KMS-11 (cell line): Measurements from ENCODE around the gene METTL15.
"Not testable (repeated sequence)": the region's sequence is repeated elsewhere in the genome, so short reads cannot be mapped to it uniquely, and the experiment has no call there.

Experiments used
- H2AFZ ChIP-seq: fragments of 200-600 bp; sonication (generic); 2 replicates; pipeline ENCODE4 v1.6.1; 2016; ENCODE audit warnings: antibody characterized with exemption, mixed run types, low read depth
- H3K27ac ChIP-seq: fragments of 200-600 bp; sonication (generic); 2 replicates; pipeline ENCODE4 v1.6.1; 2016; ENCODE audit warnings: mild to moderate bottlenecking, mixed run types
- H3K27me3 ChIP-seq: fragments of 200-600 bp; sonication (generic); 2 replicates; pipeline ENCODE4 v1.6.1; 2017; ENCODE audit warnings: mild to moderate bottlenecking, low read depth, mixed run types, moderate library complexity; ENCODE audit not compliant: insufficient read depth
- H3K36me3 ChIP-seq: fragments of 200-600 bp; sonication (generic); 2 replicates; pipeline ENCODE4 v1.6.1; 2017; ENCODE audit warnings: mild to moderate bottlenecking, mixed run types; ENCODE audit not compliant: insufficient read depth
- H3K4me1 ChIP-seq: fragments of 200-600 bp; sonication (generic); 2 replicates; pipeline ENCODE4 v1.6.1; 2016; ENCODE audit warnings: mild to moderate bottlenecking, low read depth, mixed run types; ENCODE audit not compliant: poor library complexity, severe bottlenecking
- H3K4me2 ChIP-seq: fragments of 200-600 bp; sonication (generic); 2 replicates; pipeline ENCODE4 v1.7.0; 2016; ENCODE audit warnings: mild to moderate bottlenecking, mixed run types
- H3K4me3 ChIP-seq: fragments of 200-600 bp; sonication (generic); IDR thresholded peaks from 2 replicates; pipeline ENCODE4 v1.6.1; 2017; ENCODE audit warnings: low read depth, low read length, mixed read lengths; ENCODE audit not compliant: insufficient read depth
- H3K79me2 ChIP-seq: fragments of 200-600 bp; sonication (generic); 2 replicates; pipeline ENCODE4 v1.6.1; 2016; ENCODE audit warnings: low read depth, mixed run types; ENCODE audit not compliant: insufficient read depth
- H3K9ac ChIP-seq: fragments of 200-600 bp; sonication (generic); 2 replicates; pipeline ENCODE4 v1.6.1; 2016; ENCODE audit warnings: mild to moderate bottlenecking, mixed run types
- H4K20me1 ChIP-seq: fragments of 200-600 bp; sonication (generic); 2 replicates; pipeline ENCODE4 v1.6.1; 2016; ENCODE audit warnings: mild to moderate bottlenecking, mixed run types; ENCODE audit not compliant: insufficient read depth
- TF ChIP-seq, protein P1 (sequence below): fragments of 200-600 bp; sonication (generic); conservative IDR thresholded peaks from 2 replicates; pipeline ENCODE4 v1.6.1; 2017; ENCODE audit warnings: low read depth, mild to moderate bottlenecking, antibody characterized with exemption, low read length, moderate library complexity, mixed read lengths

Gene METTL15

DNA sequence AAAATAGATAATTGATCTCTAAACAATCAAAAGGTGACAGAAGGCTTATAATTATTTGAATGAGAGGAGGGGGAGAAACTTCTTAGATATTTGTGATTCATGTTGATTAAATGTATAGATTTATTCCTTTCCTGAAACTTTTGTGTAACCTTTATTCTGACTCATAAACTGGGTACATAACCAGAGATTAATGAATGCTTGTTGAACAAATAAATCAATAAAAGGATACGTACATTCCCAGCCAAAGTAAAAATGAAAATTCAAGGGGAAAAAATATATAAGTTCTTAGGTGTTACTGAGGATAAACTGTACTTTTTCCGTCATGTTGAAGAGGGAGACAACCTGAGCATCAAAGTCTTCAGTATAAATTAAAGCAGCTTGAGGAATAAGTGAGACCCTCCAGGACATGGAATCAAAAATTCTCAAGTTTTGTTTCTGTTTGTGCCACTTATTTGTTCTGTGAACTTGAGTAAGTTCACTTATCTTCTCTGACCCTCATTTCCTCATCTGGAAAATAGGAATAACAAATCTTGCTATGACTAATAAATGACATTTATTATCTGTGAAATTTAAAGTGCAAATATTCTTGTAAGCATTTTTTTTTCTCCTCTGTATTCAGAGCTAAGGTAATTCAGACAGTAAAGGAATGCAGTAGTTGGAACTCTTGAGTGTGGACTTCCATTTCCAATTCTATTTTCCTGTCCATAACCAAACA is 195.4 kb downstream of the METTL15 start:
- no peak overlapping the region for H3K4me2 ChIP-seq
- H3K36me3 ChIP-seq = no peaks in the 10 kb centered on the region
- no peaks in the 10 kb centered on the region for H4K20me1 ChIP-seq
- no peaks in the 10 kb centered on the region for H3K4me1 ChIP-seq
- H2AFZ ChIP-seq = no peak overlapping the region
- H3K9ac ChIP-seq = no peak overlapping the region
- H3K27ac ChIP-seq = no peak overlapping the region
- no peaks in the 10 kb centered on the region for H3K79me2 ChIP-seq
- H3K4me3 ChIP-seq = no peak overlapping the region
- TF ChIP-seq, protein P1, sequence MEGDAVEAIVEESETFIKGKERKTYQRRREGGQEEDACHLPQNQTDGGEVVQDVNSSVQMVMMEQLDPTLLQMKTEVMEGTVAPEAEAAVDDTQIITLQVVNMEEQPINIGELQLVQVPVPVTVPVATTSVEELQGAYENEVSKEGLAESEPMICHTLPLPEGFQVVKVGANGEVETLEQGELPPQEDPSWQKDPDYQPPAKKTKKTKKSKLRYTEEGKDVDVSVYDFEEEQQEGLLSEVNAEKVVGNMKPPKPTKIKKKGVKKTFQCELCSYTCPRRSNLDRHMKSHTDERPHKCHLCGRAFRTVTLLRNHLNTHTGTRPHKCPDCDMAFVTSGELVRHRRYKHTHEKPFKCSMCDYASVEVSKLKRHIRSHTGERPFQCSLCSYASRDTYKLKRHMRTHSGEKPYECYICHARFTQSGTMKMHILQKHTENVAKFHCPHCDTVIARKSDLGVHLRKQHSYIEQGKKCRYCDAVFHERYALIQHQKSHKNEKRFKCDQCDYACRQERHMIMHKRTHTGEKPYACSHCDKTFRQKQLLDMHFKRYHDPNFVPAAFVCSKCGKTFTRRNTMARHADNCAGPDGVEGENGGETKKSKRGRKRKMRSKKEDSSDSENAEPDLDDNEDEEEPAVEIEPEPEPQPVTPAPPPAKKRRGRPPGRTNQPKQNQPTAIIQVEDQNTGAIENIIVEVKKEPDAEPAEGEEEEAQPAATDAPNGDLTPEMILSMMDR = no peak
- no peaks in the 10 kb centered on the region for H3K27me3 ChIP-seq

DNA sequence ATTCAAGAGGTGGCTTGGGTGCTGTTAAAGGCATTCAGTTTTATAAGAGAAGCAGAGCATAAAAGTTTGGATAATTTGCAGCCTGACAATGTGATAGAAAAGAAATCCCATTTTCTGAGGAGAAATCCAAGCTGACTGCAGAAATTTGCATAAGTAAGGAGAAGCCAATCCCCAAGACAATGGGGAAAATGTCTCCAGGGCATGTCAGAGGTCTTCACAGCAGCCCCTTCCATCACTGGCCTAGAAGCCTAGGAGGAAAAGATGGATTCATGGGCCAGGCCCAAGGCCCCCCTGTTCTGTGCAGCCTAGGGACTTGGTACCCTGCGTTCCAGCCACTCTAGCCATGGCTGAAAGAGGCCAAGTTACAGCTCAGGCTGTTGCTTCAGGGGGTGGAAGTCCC is 207.3 kb downstream of the METTL15 start:
- Histone ChIP-seq H3K4me1 (no peaks in the 10 kb centered on the region), H3K79me2 (no peaks in the 10 kb centered on the region), H2AFZ (no peak overlapping the region), H4K20me1 (no peaks in the 10 kb centered on the region), H3K27me3 (no peaks in the 10 kb centered on the region), H3K27ac (no peak overlapping the region), H3K9ac (no peak overlapping the region), H3K36me3 (no peaks in the 10 kb centered on the region), H3K4me3 (no peak overlapping the region), H3K4me2 (no peak overlapping the region)
- TF ChIP-seq, protein P1 = no peak

- no peaks in the 10 kb centered on the region for H3K36me3 ChIP-seq
- H3K4me3 ChIP-seq = no peak overlapping the region
- no peak overlapping the region for H3K27ac ChIP-seq
- H3K4me2 ChIP-seq = no peak overlapping the region
- H3K27me3 ChIP-seq = no peaks in the 10 kb centered on the region
- no peaks in the 10 kb centered on the region for H4K20me1 ChIP-seq
- no peak overlapping the region for H3K9ac ChIP-seq
- no peaks in the 10 kb centered on the region for H3K79me2 ChIP-seq
- TF ChIP-seq, protein P1 = no peak
- no peak overlapping the region for H2AFZ ChIP-seq
- no peaks in the 10 kb centered on the region for H3K4me1 ChIP-seq
Measured at GRCh38 chr11:28318871-28319270, 210.7 kb downstream of the METTL15 start.

DNA sequence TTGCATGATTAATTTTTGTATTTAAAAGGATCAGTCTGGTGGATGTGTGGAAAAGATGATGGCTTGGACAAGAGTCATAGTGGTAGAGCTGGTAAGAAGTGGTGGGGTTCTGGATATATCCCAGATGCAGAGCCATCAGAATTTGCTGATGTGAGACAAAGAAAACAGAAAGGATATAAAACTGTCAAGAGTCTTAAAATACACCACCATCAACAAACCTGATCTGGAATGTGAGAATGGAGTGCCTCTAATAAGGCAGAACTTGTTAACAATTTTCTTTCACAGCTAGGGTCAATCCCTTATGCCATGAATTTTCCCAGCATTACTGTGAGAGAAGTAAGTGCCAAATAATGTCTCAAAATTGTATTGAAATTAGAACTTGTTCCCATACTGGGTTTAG is 215.4 kb downstream of the METTL15 start:
- H3K36me3 ChIP-seq = no peaks in the 10 kb centered on the region
- no peaks in the 10 kb centered on the region for H4K20me1 ChIP-seq
- H3K9ac ChIP-seq = no peak overlapping the region
- no peak overlapping the region for H2AFZ ChIP-seq
- no peaks in the 10 kb centered on the region for H3K27me3 ChIP-seq
- no peak overlapping the region for H3K27ac ChIP-seq
- no peak overlapping the region for H3K4me3 ChIP-seq
- TF ChIP-seq, protein P1 = no peak
- no peaks in the 10 kb centered on the region for H3K4me1 ChIP-seq
- no peaks in the 10 kb centered on the region for H3K79me2 ChIP-seq
- no peak overlapping the region for H3K4me2 ChIP-seq

DNA sequence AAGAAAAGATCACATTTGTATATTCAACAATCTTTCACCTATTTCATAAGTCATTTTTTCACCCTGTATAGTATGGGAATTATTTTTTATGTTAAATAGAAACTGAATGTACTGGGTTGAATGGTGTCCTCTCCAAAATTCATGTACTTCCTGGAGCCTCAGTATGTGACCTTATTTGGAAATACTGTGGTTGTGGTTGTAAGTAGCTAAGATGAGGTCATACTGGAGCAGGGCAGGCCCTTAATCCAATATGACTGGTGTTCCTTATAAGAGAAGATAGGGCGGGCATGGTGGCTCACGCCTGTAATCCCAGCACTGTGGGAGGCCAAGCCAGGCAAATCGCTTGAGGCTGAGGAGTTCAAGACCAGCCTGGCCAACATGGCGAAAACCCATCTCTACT is 224.2 kb downstream of the METTL15 start:
- H3K27ac ChIP-seq, H3K27me3 ChIP-seq, H2AFZ ChIP-seq, H3K79me2 ChIP-seq, H3K9ac ChIP-seq, H3K4me2 ChIP-seq, H3K4me3 ChIP-seq, H3K4me1 ChIP-seq, H4K20me1 ChIP-seq, H3K36me3 ChIP-seq: not testable (repeated sequence)
